Testis (tissue), 3 donors: Measurements from ENCODE around the gene STARD13. TPM values are rescaled to one million over a fixed set of nuclear protein-coding genes. Genes with fewer than 3 reads are reported as not detected.

Source experiments
- DNase-seq: peaks from one replicate; pipeline ENCODE4 v3.0.0-alpha.2; 2019
- H3K27ac ChIP-seq, 2 donors: fragments of 200-600 bp; sonication (generic); one replicate each; pipeline ENCODE4 v1.5.1; 2019
- H3K27me3 ChIP-seq: fragments of 200-600 bp; sonication (generic); one replicate; pipeline ENCODE4 v1.5.1; 2019
- H3K36me3 ChIP-seq: fragments of 200-600 bp; sonication (generic); one replicate; pipeline ENCODE4 v1.5.1; 2017; ENCODE audit warnings: low read depth; ENCODE audit errors: missing control alignments
- H3K4me1 ChIP-seq: fragments of 200-600 bp; sonication (generic); one replicate; pipeline ENCODE4 v1.5.1; 2019
- H3K4me3 ChIP-seq, 2 donors: fragments of 200-600 bp; sonication (generic); one replicate each; pipeline ENCODE4 v1.5.1; 2017 to 2019
- H3K9me3 ChIP-seq: fragments of 200-600 bp; sonication (generic); one replicate; pipeline ENCODE4 v1.5.1; 2017
- CTCF ChIP-seq, 3 experiments: fragments of 450-650 bp in 2 of 3; fragments of 200-600 bp in 1 of 3; sonication (generic) in 1 of 3; IDR thresholded peaks; one replicate each; pipeline ENCODE4 v1.5.1; 2016 to 2019; ENCODE audit warnings: antibody characterized with exemption in 3 of 3, mild to moderate bottlenecking in 2 of 3, moderate library complexity in 1 of 3
- POLR2A ChIP-seq: fragments of 450-650 bp; IDR thresholded peaks from one replicate; pipeline ENCODE4 v1.6.1; 2017; ENCODE audit warnings: antibody characterized with exemption, mild to moderate bottlenecking, moderate library complexity
- WGBS, 2 donors: methylation state at CpG; one replicate each; pipeline ENCODE4 v1.1.5; 2018; 5-methylcytosine and 5-hydroxymethylcytosine counted together
- intact Hi-C: fragments of 100-400 bp; cut with DNase I; formaldehyde crosslinking; loops from one replicate; pipeline ENCODE4 v1.15.1; 2023; ENCODE audit warnings: low total_unique reads
- polyA plus RNA-seq: library from polyadenylated mRNA; stranded (reverse); fragments of 350-450 nt; fragmentation: Illumina TruSeq; extraction: RNeasy Lipid Tissue Mini Kit (QIAGEN cat#74804); gene quantifications from one replicate; pipeline ENCODE4 v1.2.3, GENCODE V29; 2014; ENCODE audit warnings: low read depth, low replicate concordance; ENCODE audit not compliant: insufficient read depth
- total RNA-seq, 2 donors: library from RNA; depleted of rRNA; stranded (reverse); fragments of >200 nt; gene quantifications; one replicate each; pipeline ENCODE4 v1.2.3, GENCODE V29; 2016

STARD13 gene
- total and polyA plus RNA-seq, 3 donors from 2014 or later, result 7.2 to 33.7 (median 24.4) TPM

GRCh38 chr13:33251131-33251661 lies 34.4 kb downstream of the STARD13 start:
- H3K4me1 ChIP-seq, result no peaks in the 10 kb centered on the region
- 42 to 55% methylated on average over 2 of the region's 2 CpGs for WGBS, 2 donors
- no peak for TF ChIP-seq CTCF (IDR thresholded peaks at IDR 0.05)
- no peak for TF ChIP-seq POLR2A
- no peaks in the 10 kb centered on the region for H3K9me3 ChIP-seq
- no peak overlapping the region for H3K4me3 ChIP-seq
- no peaks in the 10 kb centered on the region for H3K27me3 ChIP-seq
- no peaks in the 10 kb centered on the region for H3K36me3 ChIP-seq
- DNase-seq, result no peak
- intact Hi-C loops, result no loop called here
- no peak overlapping the region for H3K27ac ChIP-seq

- no peaks in the 10 kb centered on the region for H3K27me3 ChIP-seq
- no peak for DNase-seq
- no peaks in the 10 kb centered on the region for H3K9me3 ChIP-seq
- H3K36me3 ChIP-seq, result no peaks in the 10 kb centered on the region
- intact Hi-C loops, result no loop called here
- H3K4me3 ChIP-seq, result no peak overlapping the region
- no peaks in the 10 kb centered on the region for H3K4me1 ChIP-seq
- TF ChIP-seq CTCF (IDR thresholded peaks at IDR 0.05), result no peak
- TF ChIP-seq POLR2A, result no peak
- no peak overlapping the region for H3K27ac ChIP-seq
These were observed 34.9 kb downstream of the STARD13 start for GRCh38 chr13:33250609-33251008.

DNA sequence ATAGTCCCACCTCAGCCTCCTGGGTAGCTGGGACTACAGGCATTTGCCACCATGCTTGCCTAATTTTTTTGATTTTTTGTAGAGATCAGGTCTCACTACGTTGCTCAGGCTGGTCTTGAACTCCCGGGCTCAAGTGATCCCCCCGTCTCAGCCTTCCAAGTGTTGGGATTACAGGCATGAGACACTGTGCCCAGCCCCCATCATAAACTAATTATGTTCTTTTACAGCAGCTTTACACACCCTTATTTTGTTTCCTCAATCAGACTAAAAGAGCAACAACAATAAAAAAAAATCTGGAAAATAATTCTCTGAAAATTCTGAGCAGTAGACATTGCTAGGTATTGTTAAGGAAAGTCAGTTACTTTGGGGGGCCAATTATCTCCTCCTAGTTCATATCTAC lies 35.7 kb downstream of the STARD13 start:
- no peak overlapping the region for H3K4me3 ChIP-seq
- DNase-seq, result no peak
- WGBS, 2 donors, result 82 to 98% methylated on average over 3 of the region's 3 CpGs
- no peaks in the 10 kb centered on the region for H3K4me1 ChIP-seq
- no peaks in the 10 kb centered on the region for H3K27me3 ChIP-seq
- H3K27ac ChIP-seq, result no peak overlapping the region
- no peaks in the 10 kb centered on the region for H3K36me3 ChIP-seq
- intact Hi-C loops, result no loop called here
- TF ChIP-seq POLR2A, result no peak
- no peak for TF ChIP-seq CTCF (IDR thresholded peaks at IDR 0.05)
- H3K9me3 ChIP-seq, result no peaks in the 10 kb centered on the region

DNA sequence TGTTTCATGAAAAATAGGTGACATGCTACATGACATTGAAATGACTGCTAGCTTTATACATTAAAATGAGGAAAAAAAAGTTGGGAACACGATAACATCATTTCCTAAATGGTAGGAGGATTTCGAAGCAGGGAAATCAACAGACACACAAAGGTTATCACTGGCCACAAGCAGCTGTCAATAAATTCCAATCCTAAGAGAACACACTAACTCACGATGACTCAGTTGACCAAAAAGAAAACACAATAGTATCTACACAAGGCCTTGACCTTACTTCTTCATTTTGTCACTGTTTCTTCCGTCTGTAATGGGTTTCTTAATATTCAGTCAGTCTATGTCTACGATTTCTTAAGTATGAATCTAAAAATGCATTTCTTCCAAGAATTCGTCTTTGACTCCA lies 36.5 kb downstream of the STARD13 start:
- Histone ChIP-seq H3K4me3 (no peak overlapping the region), H3K27me3 (no peaks in the 10 kb centered on the region), H3K36me3 (no peaks in the 10 kb centered on the region), H3K9me3 (no peaks in the 10 kb centered on the region), H3K4me1 (no peaks in the 10 kb centered on the region), H3K27ac (no peak overlapping the region)
- no peak for TF ChIP-seq CTCF (IDR thresholded peaks at IDR 0.05)
- no peak for TF ChIP-seq POLR2A
- intact Hi-C loops, result no loop called here
- no peak for DNase-seq
- WGBS, 2 donors, result 89 to 92% methylated on average over 6 of the region's 6 CpGs

DNA sequence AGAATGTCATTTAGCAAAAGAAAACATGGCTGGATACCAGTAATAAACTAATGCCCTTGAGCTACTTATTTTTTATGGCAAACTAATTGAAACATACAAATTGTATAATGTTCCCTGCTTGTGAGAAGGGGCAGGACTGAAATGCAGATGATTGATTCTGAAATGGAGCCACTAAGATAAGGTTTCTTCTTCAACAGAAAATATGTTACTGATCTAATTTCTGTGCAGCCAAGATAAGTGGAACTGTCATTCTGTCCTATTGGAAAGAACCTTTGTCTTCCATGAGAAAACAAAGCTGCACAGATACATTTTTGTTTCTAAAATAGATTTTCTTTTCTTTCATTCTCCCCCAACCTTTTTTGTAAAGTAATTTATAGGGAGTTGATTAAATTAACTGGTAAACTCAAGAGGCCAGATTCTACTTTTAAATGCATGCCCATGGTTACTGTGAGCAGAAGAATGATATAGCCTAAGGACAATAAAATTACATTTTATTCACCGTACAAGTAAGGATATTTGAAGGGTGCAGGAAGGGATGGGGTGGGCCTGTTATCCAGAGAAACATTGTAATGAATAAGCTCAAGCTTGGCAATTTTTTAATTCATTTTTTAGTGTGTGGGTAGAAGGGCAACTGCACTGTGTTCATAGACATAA lies 39.9 kb downstream of the STARD13 start:
- H3K4me3 ChIP-seq, result no peak overlapping the region
- H3K27me3 ChIP-seq, result no peaks in the 10 kb centered on the region
- 51 to 71% methylated on average over 1 of the region's 1 CpG for WGBS, 2 donors
- H3K9me3 ChIP-seq, result no peaks in the 10 kb centered on the region
- no peaks in the 10 kb centered on the region for H3K4me1 ChIP-seq
- intact Hi-C loops, result no loop called here
- H3K36me3 ChIP-seq, result no peaks in the 10 kb centered on the region
- no peak for DNase-seq
- H3K27ac ChIP-seq, result peak overlapping the region in 1 of 2 donors; percentile 75
- TF ChIP-seq CTCF (IDR thresholded peaks at IDR 0.05) (no peak), POLR2A (no peak)
